ENCODE measurements around the gene EXOC6. TPM values are rescaled to one million over a fixed set of nuclear protein-coding genes. Genes with fewer than 3 reads are reported as not detected.

EXOC6 gene
- total RNA-seq, 1 experiment from 2014 or later, result 9.3 TPM

- H3K27ac ChIP-seq, result no peak overlapping the region
- POLR2A ChIA-PET (ENCODE audit: unreplicated experiment), result no interaction called here
- H3K4me2 ChIP-seq, result no peak overlapping the region
- no peaks in the 10 kb centered on the region for H3K27me3 ChIP-seq (ENCODE audit: insufficient read depth, low read depth)
- TF ChIP-seq CTCF (conservative IDR thresholded peaks at IDR 0.05) (no peak), EZH2 (IDR thresholded peaks at IDR 0.05; ENCODE audit: low read depth) (no peak)
- H3K9me3 ChIP-seq (ENCODE audit: insufficient read depth, low read depth), result no peaks in the 10 kb centered on the region
- no peak for DNase-seq
- no peaks in the 10 kb centered on the region for H4K20me1 ChIP-seq (ENCODE audit: insufficient read depth)
- no peaks in the 10 kb centered on the region; the same call in 1 of the 2 replicates for H3K4me1 ChIP-seq (replicated peaks; ENCODE audit: insufficient read depth)
- CTCF ChIA-PET, result interaction anchor here (0.6 kb wide), 1 partner anchor 202 kb away, joined by 18 read pairs; no protein-coding TSS in a partner anchor
- H2AFZ ChIP-seq, result no peak overlapping the region
- H3K79me2 ChIP-seq (ENCODE audit: low read depth), result no peaks in the 10 kb centered on the region
- BruUV-seq (replicated peaks), result no TSS peak
- H3F3A ChIP-seq (ENCODE audit: insufficient read depth, low read depth), result no peaks in the 10 kb centered on the region
- no peak overlapping the region for H3K4me3 ChIP-seq
- H3K9me2 ChIP-seq (ENCODE audit: insufficient read depth), result no peaks in the 10 kb centered on the region
- H3K36me3 ChIP-seq (ENCODE audit: low read depth), result no peaks in the 10 kb centered on the region
- intact Hi-C loops (cut with micrococcal nuclease; ENCODE audit: unreplicated experiment), result no loop called here
Observed at GRCh38 chr10:93086289-93086688, 238.0 kb downstream of the EXOC6 start.

GRCh38 chr10:93087846-93088245 is 239.5 kb downstream of the EXOC6 start:
- CTCF ChIA-PET, result interaction anchor here (0.6 kb wide), 1 partner anchor 280 kb away, joined by 3 read pairs; no protein-coding TSS in a partner anchor
- POLR2A ChIA-PET (ENCODE audit: unreplicated experiment), result no interaction called here
- TF ChIP-seq CTCF (conservative IDR thresholded peaks at IDR 0.05), result no peak
- no peak for TF ChIP-seq EZH2 (IDR thresholded peaks at IDR 0.05; ENCODE audit: low read depth)
- Histone ChIP-seq H3K4me1 (replicated peaks; ENCODE audit: insufficient read depth) (no peaks in the 10 kb centered on the region; the same call in 1 of the 2 replicates), H3F3A (ENCODE audit: insufficient read depth, low read depth) (no peaks in the 10 kb centered on the region), H3K36me3 (ENCODE audit: low read depth) (no peaks in the 10 kb centered on the region), H4K20me1 (ENCODE audit: insufficient read depth) (no peaks in the 10 kb centered on the region), H3K27me3 (ENCODE audit: insufficient read depth, low read depth) (no peaks in the 10 kb centered on the region), H3K9me3 (ENCODE audit: insufficient read depth, low read depth) (no peaks in the 10 kb centered on the region), H3K27ac (no peak overlapping the region), H2AFZ (no peak overlapping the region), H3K4me3 (no peak overlapping the region), H3K9me2 (ENCODE audit: insufficient read depth) (no peaks in the 10 kb centered on the region), H3K79me2 (ENCODE audit: low read depth) (no peaks in the 10 kb centered on the region), H3K4me2 (no peak overlapping the region)
- BruUV-seq (replicated peaks), result no TSS peak
- no peak for DNase-seq
- intact Hi-C loops (cut with micrococcal nuclease; ENCODE audit: unreplicated experiment), result no loop called here

GRCh38 chr10:93088466-93088865 is 240.1 kb downstream of the EXOC6 start:
- Histone ChIP-seq H4K20me1 (ENCODE audit: insufficient read depth) (no peaks in the 10 kb centered on the region), H3K27ac (no peak overlapping the region), H3K79me2 (ENCODE audit: low read depth) (no peaks in the 10 kb centered on the region), H3K27me3 (ENCODE audit: insufficient read depth, low read depth) (no peaks in the 10 kb centered on the region), H3K9me3 (ENCODE audit: insufficient read depth, low read depth) (no peaks in the 10 kb centered on the region), H3F3A (ENCODE audit: insufficient read depth, low read depth) (no peaks in the 10 kb centered on the region), H2AFZ (no peak overlapping the region), H3K4me2 (no peak overlapping the region), H3K36me3 (ENCODE audit: low read depth) (no peaks in the 10 kb centered on the region), H3K9me2 (ENCODE audit: insufficient read depth) (no peaks in the 10 kb centered on the region), H3K4me1 (replicated peaks; ENCODE audit: insufficient read depth) (no peaks in the 10 kb centered on the region; the same call in 1 of the 2 replicates), H3K4me3 (no peak overlapping the region)
- intact Hi-C loops (cut with micrococcal nuclease; ENCODE audit: unreplicated experiment), result no loop called here
- ChIA-PET CTCF (no interaction called here), POLR2A (ENCODE audit: unreplicated experiment) (no interaction called here)
- BruUV-seq (replicated peaks), result no TSS peak
- DNase-seq, result no peak
- TF ChIP-seq CTCF (conservative IDR thresholded peaks at IDR 0.05), result no peak
- no peak for TF ChIP-seq EZH2 (IDR thresholded peaks at IDR 0.05; ENCODE audit: low read depth)

All from PC-9 (cell line).